Stomach smooth muscle (tissue), 2 donors: ENCODE data around the gene TBC1D7.
A peak's percentile ranks its signal among the peaks of the same experiment; 100 is the strongest.

Source experiments
- H3K27ac ChIP-seq: one replicate; pipeline ENCODE4 v1.7.0; 2013; ENCODE audit warnings: mild to moderate bottlenecking, low read length, inconsistent platforms
- H3K27me3 ChIP-seq, 2 donors: one replicate each; pipeline ENCODE4 v1.7.0; 2013; ENCODE audit warnings: low read length in 2 of 2; ENCODE audit not compliant: insufficient read depth in 2 of 2, control insufficient read depth in 1 of 2
- H3K36me3 ChIP-seq, 2 donors: one replicate each; pipeline ENCODE4 v1.7.0; 2013; ENCODE audit warnings: low read length in 2 of 2; ENCODE audit not compliant: control insufficient read depth in 2 of 2, insufficient read depth in 2 of 2
- H3K4me1 ChIP-seq: one replicate; pipeline ENCODE4 v1.7.0; 2013; ENCODE audit warnings: low read length; ENCODE audit not compliant: control insufficient read depth, insufficient read depth
- H3K4me3 ChIP-seq, 2 donors: one replicate each; pipeline ENCODE4 v1.7.0; 2013; ENCODE audit warnings: low read length in 2 of 2
- H3K9ac ChIP-seq, 2 donors: one replicate each; pipeline ENCODE4 v1.7.0; 2013; ENCODE audit warnings: low read length in 2 of 2, mild to moderate bottlenecking in 1 of 2
- H3K9me3 ChIP-seq, 2 donors: one replicate each; pipeline ENCODE4 v1.7.0; 2013; ENCODE audit warnings: low read length in 2 of 2; ENCODE audit not compliant: control insufficient read depth in 2 of 2
- donor health status: healthy.
- donor health status: Pancreatic carcinoma.

Gene TBC1D7

GRCh38 chr6:13318821-13319220, 9.5 kb downstream of the TBC1D7 start:
- Histone ChIP-seq H3K36me3 (peaks cover 40 to 41% of the 10 kb centered on the region in 2 donors), H3K27me3 (no peaks in the 10 kb centered on the region), H3K9me3 (no peaks in the 10 kb centered on the region), H3K9ac (no peak overlapping the region), H3K4me3 (no peak overlapping the region), H3K4me1 (no peaks in the 10 kb centered on the region), H3K27ac (no peak overlapping the region)

- no peak overlapping the region for H3K9ac ChIP-seq
- H3K27ac ChIP-seq, result no peak overlapping the region
- H3K9me3 ChIP-seq, result no peaks in the 10 kb centered on the region
- H3K27me3 ChIP-seq, result no peaks in the 10 kb centered on the region
- H3K4me1 ChIP-seq, result no peaks in the 10 kb centered on the region
- peaks cover 30% of the 10 kb centered on the region in 2 donors for H3K36me3 ChIP-seq
- no peak overlapping the region for H3K4me3 ChIP-seq
These were observed 12.4 kb downstream of the TBC1D7 start for GRCh38 chr6:13315896-13316295.

GRCh38 chr6:13314806-13315205, 13.5 kb downstream of the TBC1D7 start:
- peaks cover 20 to 28% of the 10 kb centered on the region in 2 donors for H3K36me3 ChIP-seq

GRCh38 chr6:13311155-13311554, 17.2 kb downstream of the TBC1D7 start:
- Histone ChIP-seq H3K27me3 (no peaks in the 10 kb centered on the region), H3K4me3 (no peak overlapping the region), H3K27ac (no peak overlapping the region), H3K36me3 (peaks cover 6 to 32% of the 10 kb centered on the region in 2 donors), H3K9me3 (no peaks in the 10 kb centered on the region), H3K9ac (no peak overlapping the region), H3K4me1 (no peaks in the 10 kb centered on the region)

More at GRCh38 chr6:13314806-13315205, 13.5 kb downstream of the TBC1D7 start:
- no peak overlapping the region for H3K4me3 ChIP-seq
- no peaks in the 10 kb centered on the region for H3K27me3 ChIP-seq
- H3K27ac ChIP-seq, result no peak overlapping the region
- no peaks in the 10 kb centered on the region for H3K9me3 ChIP-seq
- no peak overlapping the region for H3K9ac ChIP-seq
- no peaks in the 10 kb centered on the region for H3K4me1 ChIP-seq

- H3K27ac ChIP-seq, result no peak overlapping the region
- H3K27me3 ChIP-seq, result no peaks in the 10 kb centered on the region
- no peak overlapping the region for H3K4me3 ChIP-seq
- no peaks in the 10 kb centered on the region for H3K9me3 ChIP-seq
- no peak overlapping the region for H3K9ac ChIP-seq
- peaks cover 8% of the 10 kb centered on the region for H3K4me1 ChIP-seq
- H3K36me3 ChIP-seq, result peaks cover 5 to 26% of the 10 kb centered on the region in 2 donors
These were observed 20.0 kb downstream of the TBC1D7 start for GRCh38 chr6:13308332-13308731.

DNA sequence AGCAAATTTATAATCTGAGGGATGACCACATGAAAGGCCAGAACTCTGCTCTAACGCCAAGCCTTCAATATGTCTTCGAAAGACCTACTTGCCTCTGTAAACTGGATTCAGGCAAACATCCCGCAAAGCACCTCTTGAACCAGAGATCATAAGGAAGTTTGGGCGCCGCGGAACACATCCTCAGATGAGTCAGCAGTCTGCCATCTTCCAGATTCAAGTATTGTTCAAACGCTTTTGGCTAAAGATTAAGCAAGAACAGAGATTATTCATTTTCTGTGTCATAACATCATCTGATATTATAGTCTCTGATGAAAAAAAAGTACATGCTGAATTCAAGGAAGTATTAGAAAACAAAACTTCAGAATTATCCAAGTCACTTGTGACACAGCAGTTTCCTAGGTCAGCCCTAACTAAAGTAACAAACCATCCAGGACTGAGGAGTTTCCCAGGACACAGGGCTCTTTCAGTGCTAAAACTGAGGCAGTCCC, 20.8 kb downstream of the TBC1D7 start:
- Histone ChIP-seq H3K4me1 (peaks cover 16% of the 10 kb centered on the region), H3K27me3 (no peaks in the 10 kb centered on the region), H3K9me3 (no peaks in the 10 kb centered on the region), H3K27ac (no peak overlapping the region), H3K36me3 (peaks cover 5 to 23% of the 10 kb centered on the region in 2 donors), H3K9ac (no peak overlapping the region), H3K4me3 (no peak overlapping the region)

DNA sequence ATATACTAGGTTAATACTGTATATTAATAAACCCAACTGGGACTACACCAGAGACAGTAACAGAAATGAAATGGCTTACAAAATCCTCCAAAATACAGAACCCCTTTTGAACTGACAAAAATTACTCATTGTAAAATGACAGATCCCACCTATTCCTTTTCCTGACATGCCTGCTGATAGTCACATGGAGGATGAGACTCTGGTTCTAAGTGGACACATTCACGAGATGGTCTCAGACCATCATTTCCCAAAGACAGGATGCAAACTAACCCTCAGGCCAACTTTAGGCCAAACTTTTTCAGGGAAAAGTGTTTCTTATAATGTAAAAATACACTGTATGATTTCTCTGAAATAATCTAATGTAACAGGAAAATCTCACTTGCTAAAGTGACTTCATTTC, 22.5 kb downstream of the TBC1D7 start:
- Histone ChIP-seq H3K4me3 (no peak overlapping the region), H3K27me3 (no peaks in the 10 kb centered on the region), H3K27ac (no peak overlapping the region), H3K9me3 (no peaks in the 10 kb centered on the region), H3K36me3 (peaks cover 5 to 20% of the 10 kb centered on the region in 2 donors), H3K4me1 (peaks cover 20% of the 10 kb centered on the region), H3K9ac (no peak overlapping the region)

DNA sequence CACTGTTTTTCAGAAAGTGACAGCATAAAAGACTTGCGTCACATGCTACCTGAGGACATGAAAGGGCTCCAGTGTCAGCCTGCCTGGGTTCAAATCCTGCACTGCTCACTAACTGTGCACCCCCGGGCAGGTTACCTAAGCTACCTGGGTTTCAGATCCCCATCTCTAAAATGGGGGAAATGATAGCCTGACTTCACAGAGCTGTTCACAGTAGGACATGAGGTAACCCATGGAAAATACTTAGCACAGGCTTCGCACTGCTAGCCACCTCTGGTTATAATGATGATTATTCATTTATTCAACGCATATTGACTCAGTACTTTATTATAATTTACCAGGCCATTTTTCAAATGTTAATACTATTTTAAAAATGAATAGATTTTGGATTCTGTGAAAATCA, 23.0 kb downstream of the TBC1D7 start:
- Histone ChIP-seq H3K4me1 (peaks cover 20% of the 10 kb centered on the region), H3K27ac (no peak overlapping the region), H3K9me3 (no peaks in the 10 kb centered on the region), H3K27me3 (no peaks in the 10 kb centered on the region), H3K36me3 (peaks cover 7 to 20% of the 10 kb centered on the region in 2 donors), H3K9ac (no peak overlapping the region), H3K4me3 (no peak overlapping the region)

DNA sequence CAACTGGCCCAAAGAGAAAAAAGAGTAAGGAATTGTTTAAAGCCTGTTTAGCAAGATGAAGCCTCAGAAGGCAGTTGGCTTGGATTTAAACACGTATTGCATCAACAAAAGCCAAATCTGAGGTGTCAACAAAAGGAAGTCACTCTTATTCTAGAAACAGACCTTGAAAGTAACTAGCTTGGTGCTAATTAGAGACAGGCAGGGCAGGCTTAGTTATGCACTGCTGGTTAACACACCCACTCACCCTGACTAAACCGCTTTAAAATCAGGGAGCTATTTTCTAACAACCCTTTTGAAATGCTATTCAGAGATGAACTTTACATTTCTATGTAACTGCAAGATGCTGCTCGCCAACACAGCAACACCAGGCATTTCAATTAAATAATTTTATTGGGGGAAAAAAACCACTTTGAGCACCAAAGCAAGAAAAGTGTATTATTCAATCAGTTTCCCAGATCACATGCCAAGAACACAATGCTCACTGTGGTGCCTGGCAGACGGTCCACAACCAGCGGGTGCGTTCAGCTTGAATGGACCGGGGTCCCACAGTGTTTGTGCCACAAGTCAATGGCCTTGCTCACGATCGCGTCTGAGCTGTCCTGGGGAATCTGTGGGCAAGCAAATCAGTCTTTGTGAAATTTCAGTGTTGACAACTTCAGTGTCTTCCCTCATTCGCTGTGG, 23.6 kb downstream of the TBC1D7 start:
- H3K27ac ChIP-seq, result peak overlapping the region; percentile 62
- peaks cover 20% of the 10 kb centered on the region for H3K4me1 ChIP-seq
- no peaks in the 10 kb centered on the region for H3K9me3 ChIP-seq
- peak overlapping the region in 1 of 2 donors; percentile 66 for H3K4me3 ChIP-seq
- H3K27me3 ChIP-seq, result no peaks in the 10 kb centered on the region
- peaks cover 7 to 17% of the 10 kb centered on the region in 2 donors for H3K36me3 ChIP-seq
- no peak overlapping the region for H3K9ac ChIP-seq

GRCh38 chr6:13304101-13304500, 24.2 kb downstream of the TBC1D7 start:
- Histone ChIP-seq H3K36me3 (peaks cover 7 to 16% of the 10 kb centered on the region in 2 donors), H3K27me3 (no peaks in the 10 kb centered on the region), H3K9me3 (no peaks in the 10 kb centered on the region), H3K4me3 (peak overlapping the region in 1 of 2 donors; percentile 66), H3K4me1 (peaks cover 20% of the 10 kb centered on the region), H3K9ac (peak overlapping the region; percentile 11 to 29), H3K27ac (peak overlapping the region; percentile 62)

GRCh38 chr6:13303668-13304017, 24.7 kb downstream of the TBC1D7 start:
- Histone ChIP-seq H3K9me3 (no peaks in the 10 kb centered on the region), H3K9ac (peak overlapping the region; percentile 11 to 68), H3K27ac (peak overlapping the region; percentile 73), H3K4me3 (peak overlapping the region; percentile 64 to 66), H3K4me1 (peaks cover 20% of the 10 kb centered on the region), H3K36me3 (peaks cover 9 to 12% of the 10 kb centered on the region in 2 donors), H3K27me3 (no peaks in the 10 kb centered on the region)
